ENCODE data around the gene ATP11A. TPM values are rescaled to one million over a fixed set of nuclear protein-coding genes. Genes with fewer than 3 reads are reported as not detected.
"Not testable (repeated sequence)": the region's sequence is repeated elsewhere in the genome, so short reads cannot be mapped to it uniquely, and the experiment has no call there.

ATP11A gene
- total RNA-seq, 2 experiments from 2014 or later: 42.1 to 50.7 TPM

- peaks cover 9% of the 10 kb centered on the region for H3K36me3 Mint-ChIP-seq (ENCODE audit: low read depth)
- intact Hi-C loops (cut with DNase I, micrococcal nuclease): no loop called here
- no peaks in the 10 kb centered on the region for H3K9me3 Mint-ChIP-seq (ENCODE audit: low read depth)
- H3K4me3 Mint-ChIP-seq: no peak overlapping the region
- no peak overlapping the region for H3K27ac Mint-ChIP-seq
- CTCF ChIA-PET: interaction anchor here (0.6 kb wide), 1 partner anchor 1505 kb away, joined by 4 read pairs; no protein-coding TSS in a partner anchor
- no peaks in the 10 kb centered on the region for H3K27me3 Mint-ChIP-seq
- POLR2A ChIA-PET: no interaction called here
- DNase-seq (no peak), ATAC-seq (no peak)
- H3K4me1 Mint-ChIP-seq: peaks cover 32% of the 10 kb centered on the region
Observed at GRCh38 chr13:112705286-112705685, 15.4 kb downstream of the ATP11A start.

DNA sequence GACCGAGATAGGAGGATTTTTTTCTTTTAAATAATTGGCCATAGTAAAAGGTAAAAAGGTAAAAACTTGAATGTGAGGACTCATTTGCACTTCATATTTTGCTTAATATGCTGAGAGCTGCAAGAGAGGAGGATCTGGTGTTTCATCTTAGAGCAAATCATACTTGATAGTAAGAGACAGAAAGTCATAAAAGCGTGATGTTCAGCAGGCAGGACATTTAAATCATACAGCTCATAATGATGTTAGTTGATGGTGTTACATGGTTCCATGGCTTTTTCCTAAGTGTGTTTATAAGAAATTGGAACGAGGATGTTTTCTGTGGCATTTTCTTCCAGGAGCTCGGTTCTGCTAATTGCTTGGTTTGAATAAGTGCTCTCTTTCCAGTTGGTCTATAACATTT lies 16.3 kb downstream of the ATP11A start:
- Mint-ChIP-seq H3K9me3 (ENCODE audit: low read depth) (no peaks in the 10 kb centered on the region), H3K4me3 (no peak overlapping the region), H3K4me1 (peaks cover 36% of the 10 kb centered on the region), H3K27me3 (no peaks in the 10 kb centered on the region), H3K36me3 (ENCODE audit: low read depth) (peaks cover 9% of the 10 kb centered on the region), H3K27ac (no peak overlapping the region)
- ChIA-PET CTCF (interaction anchor here (1.2 kb wide), 1 partner anchor 13 kb away, joined by 3 read pairs; no protein-coding TSS in a partner anchor), POLR2A (no interaction called here)
- ATAC-seq (no peak), DNase-seq (no peak)
- intact Hi-C loops (cut with DNase I, micrococcal nuclease): no loop called here

DNA sequence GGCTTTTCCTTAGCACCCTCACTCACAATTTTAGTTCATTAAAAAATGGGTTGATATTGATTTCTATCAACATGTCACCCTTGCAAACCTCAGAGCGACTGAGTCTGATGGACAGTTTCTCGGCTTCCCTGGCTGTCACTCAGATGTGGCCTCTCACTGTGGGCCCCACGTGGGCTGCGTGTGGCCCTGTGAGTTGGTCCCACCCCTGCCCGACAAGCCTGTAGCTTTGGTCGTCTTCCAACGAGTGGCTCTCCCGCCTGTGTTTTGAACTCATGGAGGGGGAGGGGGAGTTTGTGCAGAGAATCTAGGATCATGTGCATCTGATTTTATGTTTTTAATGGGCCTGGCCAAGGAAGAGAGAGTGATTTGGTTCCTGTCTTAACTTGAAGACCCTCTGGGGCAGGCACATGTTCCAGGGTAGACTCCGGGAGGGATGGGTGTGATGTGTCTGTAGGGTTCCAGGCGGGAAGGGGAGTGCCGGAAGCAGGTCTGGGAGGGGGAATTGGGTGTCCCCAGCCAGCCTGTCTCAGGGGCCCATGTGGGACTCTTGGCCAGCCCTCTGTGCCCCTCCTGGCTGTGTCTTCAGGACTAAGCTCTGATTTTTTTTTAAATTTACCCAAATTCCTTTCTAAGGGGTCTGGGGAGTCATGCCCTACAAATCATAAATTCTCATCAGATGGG lies 18.9 kb downstream of the ATP11A start:
- H3K4me1 Mint-ChIP-seq: peaks cover 35% of the 10 kb centered on the region
- H3K36me3 Mint-ChIP-seq (ENCODE audit: low read depth): peaks cover 4% of the 10 kb centered on the region
- CTCF ChIA-PET: no interaction called here
- no peak overlapping the region for H3K4me3 Mint-ChIP-seq
- H3K27ac Mint-ChIP-seq: no peak overlapping the region
- POLR2A ChIA-PET: no interaction called here
- no peaks in the 10 kb centered on the region for H3K27me3 Mint-ChIP-seq
- H3K9me3 Mint-ChIP-seq (ENCODE audit: low read depth): no peaks in the 10 kb centered on the region
- intact Hi-C loops (cut with DNase I, micrococcal nuclease): no loop called here
- no peak for DNase-seq
- ATAC-seq: no peak

DNA sequence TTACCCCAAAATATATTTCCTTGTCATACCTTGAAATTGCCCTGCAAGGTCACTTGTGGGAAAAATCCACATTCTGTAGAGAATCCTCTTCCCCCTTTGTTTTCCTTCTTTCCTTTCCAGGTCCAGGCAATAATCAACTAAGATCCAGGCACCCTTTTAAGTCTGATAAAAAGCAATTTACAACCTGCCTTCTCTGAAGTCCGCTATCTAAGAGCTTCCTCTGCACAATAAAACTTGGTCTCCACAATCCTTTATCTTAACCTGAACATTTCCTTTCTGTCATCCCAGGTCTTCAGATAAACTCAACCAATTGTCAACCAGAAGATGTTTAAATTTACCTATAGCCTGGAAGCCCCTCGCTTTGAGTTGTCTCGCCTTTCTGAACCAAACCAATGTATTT lies 19.5 kb downstream of the ATP11A start:
- POLR2A ChIA-PET; H3K27ac Mint-ChIP-seq; intact Hi-C loops (cut with DNase I, micrococcal nuclease); ATAC-seq; H3K36me3 Mint-ChIP-seq (ENCODE audit: low read depth); DNase-seq; H3K27me3 Mint-ChIP-seq; CTCF ChIA-PET; H3K9me3 Mint-ChIP-seq (ENCODE audit: low read depth); H3K4me3 Mint-ChIP-seq: not testable (repeated sequence)
- H3K4me1 Mint-ChIP-seq: peaks cover 28% of the 10 kb centered on the region

DNA sequence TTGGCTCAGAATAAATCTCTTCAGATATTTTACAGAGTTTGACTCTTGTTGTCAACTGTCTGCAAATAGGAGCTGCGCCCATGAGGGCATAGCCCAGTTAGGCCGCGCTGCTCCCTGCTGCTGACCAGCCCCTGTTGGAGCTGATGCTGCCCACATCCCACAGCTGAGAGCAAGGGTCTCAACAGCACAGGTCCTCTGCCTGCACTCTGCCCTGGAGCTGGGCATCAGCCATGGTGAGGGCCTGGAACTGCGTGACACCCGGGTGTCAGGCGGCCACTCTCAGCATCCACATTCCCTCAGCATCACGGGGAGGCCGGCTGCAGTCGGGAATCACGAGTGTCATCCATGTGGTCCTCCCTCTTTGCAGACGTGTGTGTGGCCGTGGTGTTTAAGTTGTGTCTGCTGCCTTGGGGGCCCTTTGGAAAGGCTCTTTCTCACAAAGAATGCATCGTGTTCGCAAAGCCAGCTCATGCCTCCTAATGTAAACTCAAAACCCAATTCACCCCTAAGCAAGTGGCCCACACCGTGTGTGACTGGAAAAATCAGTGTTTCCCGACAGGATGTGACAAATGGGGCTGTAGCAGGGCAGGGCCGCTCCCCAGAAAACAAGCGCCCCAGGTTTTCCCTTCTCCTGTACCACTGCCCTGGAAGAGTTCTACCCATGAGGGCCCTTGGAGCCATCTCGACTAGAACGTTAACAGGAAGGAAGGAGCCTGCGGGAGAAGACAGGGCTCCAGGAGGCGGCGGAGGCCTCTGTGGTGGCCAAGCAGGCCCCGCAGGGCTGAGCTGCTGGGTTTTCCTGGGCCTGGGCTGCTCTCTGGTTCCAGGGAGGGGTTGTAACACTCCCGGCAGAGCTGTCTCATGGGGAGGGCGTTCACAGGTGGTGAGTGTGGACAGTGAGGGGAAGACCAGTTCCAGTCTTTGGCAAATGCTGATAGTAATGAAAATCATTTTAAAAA lies 20.3 kb downstream of the ATP11A start:
- no peak for DNase-seq
- ChIA-PET POLR2A (no interaction called here), CTCF (no interaction called here)
- no peak for ATAC-seq
- H3K4me1 Mint-ChIP-seq: peaks cover 28% of the 10 kb centered on the region
- no peak overlapping the region for H3K27ac Mint-ChIP-seq
- H3K36me3 Mint-ChIP-seq (ENCODE audit: low read depth): peaks cover 8% of the 10 kb centered on the region
- intact Hi-C loops (cut with DNase I, micrococcal nuclease): no loop called here
- no peaks in the 10 kb centered on the region for H3K27me3 Mint-ChIP-seq
- no peak overlapping the region for H3K4me3 Mint-ChIP-seq
- no peaks in the 10 kb centered on the region for H3K9me3 Mint-ChIP-seq (ENCODE audit: low read depth)

GRCh38 chr13:112710855-112711527 lies 21.2 kb downstream of the ATP11A start:
- H3K27me3 Mint-ChIP-seq: no peaks in the 10 kb centered on the region
- H3K36me3 Mint-ChIP-seq (ENCODE audit: low read depth): peaks cover 8% of the 10 kb centered on the region
- ChIA-PET POLR2A (interaction anchor here (0.7 to 1.3 kb wide), 2 partner anchors 17 to 41 kb away, joined by 3 to 5 read pairs; no protein-coding TSS in a partner anchor), CTCF (no interaction called here)
- H3K4me1 Mint-ChIP-seq: peaks cover 26% of the 10 kb centered on the region
- ATAC-seq (no peak), DNase-seq (no peak)
- H3K27ac Mint-ChIP-seq: no peak overlapping the region
- intact Hi-C loops (cut with DNase I, micrococcal nuclease): no loop called here
- H3K4me3 Mint-ChIP-seq: no peak overlapping the region
- H3K9me3 Mint-ChIP-seq (ENCODE audit: low read depth): no peaks in the 10 kb centered on the region

- ATAC-seq: peak; percentile 75
- peak; percentile 55 for DNase-seq
- Mint-ChIP-seq H3K27me3 (no peaks in the 10 kb centered on the region), H3K4me3 (no peak overlapping the region), H3K27ac (peak overlapping the region; percentile 25), H3K9me3 (ENCODE audit: low read depth) (no peaks in the 10 kb centered on the region), H3K36me3 (ENCODE audit: low read depth) (peaks cover 8% of the 10 kb centered on the region), H3K4me1 (peaks cover 24% of the 10 kb centered on the region)
- POLR2A ChIA-PET: interaction anchor here (0.7 to 1.3 kb wide), 2 partner anchors 17 to 41 kb away, joined by 3 to 5 read pairs; no protein-coding TSS in a partner anchor
- CTCF ChIA-PET: no interaction called here
- intact Hi-C loops (cut with DNase I, micrococcal nuclease): no loop called here
Observed at GRCh38 chr13:112711528-112712265, 21.9 kb downstream of the ATP11A start.

DNA sequence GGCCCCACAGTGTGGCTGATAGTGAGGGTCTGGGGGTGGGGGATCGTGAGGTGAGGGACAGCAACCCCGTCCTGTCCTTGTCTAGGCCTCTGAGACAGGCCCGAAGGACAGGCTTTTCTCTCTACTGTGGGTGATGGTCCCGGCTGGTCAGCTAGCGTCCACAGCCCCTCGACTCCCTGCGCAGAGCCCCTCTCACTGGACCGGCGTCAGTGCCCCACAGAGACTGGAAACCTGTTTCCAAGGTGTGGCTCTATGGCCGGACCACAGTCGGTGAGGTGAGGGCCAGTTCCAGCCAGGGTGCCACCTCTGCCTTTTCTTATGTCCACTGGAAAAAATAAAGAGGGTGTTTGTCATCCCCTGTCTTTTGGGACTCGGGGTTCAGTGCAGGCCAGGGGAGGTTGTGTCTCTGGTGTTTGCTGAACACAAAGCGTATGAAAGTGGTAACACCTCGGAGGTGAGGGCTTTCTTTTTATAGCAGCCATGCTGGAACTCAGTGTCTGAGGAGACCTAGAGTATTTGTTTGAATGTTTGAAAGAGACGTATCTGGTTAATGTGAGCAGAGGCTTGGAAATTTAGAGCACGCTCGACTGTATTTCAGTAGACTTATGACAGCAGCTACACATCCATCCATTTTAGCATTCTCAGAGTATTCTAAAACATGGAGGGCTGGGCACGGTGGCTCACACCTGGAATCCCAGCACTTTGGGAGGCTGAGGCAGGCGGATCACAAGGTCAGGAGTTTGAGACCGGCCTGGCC lies 22.8 kb downstream of the ATP11A start:
- ChIA-PET CTCF (no interaction called here), POLR2A (no interaction called here)
- ATAC-seq (no peak), DNase-seq (no peak)
- intact Hi-C loops (cut with DNase I, micrococcal nuclease): no loop called here
- peaks cover 24% of the 10 kb centered on the region for H3K4me1 Mint-ChIP-seq
- H3K9me3 Mint-ChIP-seq (ENCODE audit: low read depth): no peaks in the 10 kb centered on the region
- no peak overlapping the region for H3K4me3 Mint-ChIP-seq
- H3K27me3 Mint-ChIP-seq: no peaks in the 10 kb centered on the region
- peaks cover 7% of the 10 kb centered on the region for H3K36me3 Mint-ChIP-seq (ENCODE audit: low read depth)
- H3K27ac Mint-ChIP-seq: no peak overlapping the region

- intact Hi-C loops (cut with DNase I, micrococcal nuclease): no loop called here
- ChIA-PET POLR2A (interaction anchor here (0.7 kb wide), 1 partner anchor 267 kb away, joined by 3 read pairs; no protein-coding TSS in a partner anchor), CTCF (no interaction called here)
Observed at GRCh38 chr13:112713517-112714253, 23.8 kb downstream of the ATP11A start.

More at GRCh38 chr13:112713517-112714253, 23.8 kb downstream of the ATP11A start:
- H3K9me3 Mint-ChIP-seq (ENCODE audit: low read depth): no peaks in the 10 kb centered on the region
- H3K27me3 Mint-ChIP-seq: no peaks in the 10 kb centered on the region
- H3K4me3 Mint-ChIP-seq: no peak overlapping the region
- no peak for DNase-seq
- peaks cover 24% of the 10 kb centered on the region for H3K4me1 Mint-ChIP-seq
- peaks cover 5% of the 10 kb centered on the region for H3K36me3 Mint-ChIP-seq (ENCODE audit: low read depth)
- no peak overlapping the region for H3K27ac Mint-ChIP-seq
- ATAC-seq: no peak

All from activated CD4-positive, alpha-beta T cell treated with anti-CD3 and anti-CD28 coated beads for 36 hours (primary cell).